HG02885 (cell line): Measurements from ENCODE around the gene LRP4.

Experiments
- ATAC-seq: cut with Tn5 transposase; IDR thresholded peaks from one replicate; pipeline ENCODE4 v1.9.1; 2021; ENCODE audit warnings: mild to moderate bottlenecking; ENCODE audit not compliant: unreplicated experiment, poor library complexity

The LRP4 gene

DNA sequence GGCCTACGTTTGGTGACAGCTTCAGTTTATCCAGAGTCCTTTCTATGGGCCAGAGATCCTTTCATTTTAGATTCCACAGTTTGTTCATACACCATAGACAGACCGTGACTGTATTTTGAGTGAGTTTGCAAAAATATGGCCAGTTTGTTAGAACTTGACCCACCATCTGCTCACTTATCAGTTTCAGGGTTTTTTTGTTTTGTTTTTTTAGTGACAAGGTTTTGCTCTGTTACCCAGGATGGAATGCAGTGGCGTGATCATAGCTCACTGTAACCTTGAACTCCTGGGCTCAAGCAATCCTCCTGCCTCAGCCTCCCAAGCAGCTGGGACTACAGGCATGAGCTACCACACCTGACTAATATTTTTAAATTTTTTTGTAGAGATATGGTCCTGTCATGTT, 63.2 kb downstream of the LRP4 start:
- ATAC-seq: no peak

DNA sequence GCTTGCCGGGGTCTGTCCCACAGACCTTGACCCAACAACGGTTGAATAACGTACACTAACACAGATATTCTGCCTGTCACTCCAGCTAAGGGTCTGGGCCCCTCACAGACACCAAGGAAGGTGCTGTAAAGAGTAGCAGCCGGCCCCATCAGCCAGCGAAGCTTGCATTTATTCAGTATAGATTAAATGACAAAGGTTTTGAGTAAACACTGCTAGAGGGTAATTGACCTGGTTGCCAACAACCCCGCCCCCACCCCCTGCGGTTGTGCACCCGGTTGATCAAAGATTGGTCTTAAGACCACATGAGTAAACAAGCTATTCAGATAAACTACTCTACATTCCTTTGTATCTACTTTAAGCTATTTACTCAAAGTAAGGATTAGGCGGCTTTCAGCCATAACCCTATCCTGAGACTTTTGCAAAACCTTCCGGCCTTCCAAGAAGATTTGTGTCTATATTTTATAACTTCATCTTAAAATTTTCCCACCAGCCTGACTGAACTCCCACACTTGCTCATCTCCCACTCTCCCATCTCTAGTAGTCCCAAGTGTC, 67.4 kb downstream of the LRP4 start:
- ATAC-seq: no peak

DNA sequence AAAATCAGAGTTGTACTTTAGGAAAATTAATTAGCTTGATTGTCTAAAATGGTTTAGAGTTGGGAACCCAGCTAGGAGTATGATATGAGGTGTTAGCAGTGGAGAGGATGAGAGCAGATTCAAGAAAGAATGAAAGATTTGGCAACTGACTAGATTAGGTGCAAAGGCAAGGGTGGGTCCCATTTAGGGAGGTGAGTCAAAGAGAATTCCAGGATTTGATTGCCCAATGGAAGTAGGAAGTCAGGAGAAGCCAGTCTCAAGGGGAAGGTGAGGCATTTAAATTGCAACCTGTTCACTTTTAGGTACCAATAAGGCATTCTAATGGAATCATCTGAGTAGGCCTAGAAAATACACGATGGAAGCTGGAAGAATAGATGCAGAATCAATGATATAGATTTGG, 68.7 kb downstream of the LRP4 start:
- ATAC-seq: no peak

- ATAC-seq: peak; percentile 7
Measured at GRCh38 chr11:46846510-46846830, 71.9 kb downstream of the LRP4 start.

DNA sequence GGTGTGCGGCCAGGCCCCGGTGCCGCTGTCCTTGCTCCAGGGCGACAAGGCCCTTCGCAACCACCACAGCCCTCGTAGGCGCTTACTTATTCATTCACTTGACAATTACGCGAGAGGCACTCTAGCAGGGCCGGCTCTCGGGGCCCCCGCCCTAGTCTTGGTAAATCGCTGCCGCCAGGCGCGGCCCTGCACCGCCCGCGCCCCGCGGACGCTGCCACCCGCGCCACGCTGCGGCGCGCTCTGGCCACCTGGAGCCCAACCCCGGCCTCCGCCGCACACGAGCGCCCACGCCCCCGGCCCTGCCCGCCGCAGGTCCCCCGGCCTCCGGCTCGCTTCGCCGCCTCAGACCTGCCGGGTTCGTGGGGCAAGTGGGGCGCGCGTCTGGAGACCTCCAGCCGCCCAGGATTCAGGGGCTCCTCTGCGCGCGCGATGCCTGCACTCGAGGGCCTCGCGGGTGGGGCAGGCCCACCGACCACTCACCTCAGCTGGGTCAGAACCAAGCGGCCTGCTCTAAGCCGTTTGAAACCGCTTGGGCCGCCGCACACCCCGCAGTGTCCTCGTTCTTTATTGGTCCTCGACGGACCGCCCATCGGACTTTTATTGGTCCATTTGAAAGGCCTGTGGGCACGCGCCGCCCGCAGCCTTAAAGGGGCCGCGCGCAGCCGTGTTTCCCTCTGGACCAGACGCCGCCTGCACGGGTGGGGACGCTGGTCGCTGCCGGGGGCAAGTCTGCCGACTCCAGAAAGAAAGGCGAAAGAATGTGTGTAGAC, 72.4 kb downstream of the LRP4 start, which contains the start of gene CKAP5:
CKAP5 (minus strand) TSS at position 541 of the 770 bp plus-strand sequence. CDS start 25,049 bp downstream, outside the sequence.
- ATAC-seq: peak; percentile 96

- no peak for ATAC-seq
Measured at GRCh38 chr11:46845440-46845739, 73.0 kb downstream of the LRP4 start.

DNA sequence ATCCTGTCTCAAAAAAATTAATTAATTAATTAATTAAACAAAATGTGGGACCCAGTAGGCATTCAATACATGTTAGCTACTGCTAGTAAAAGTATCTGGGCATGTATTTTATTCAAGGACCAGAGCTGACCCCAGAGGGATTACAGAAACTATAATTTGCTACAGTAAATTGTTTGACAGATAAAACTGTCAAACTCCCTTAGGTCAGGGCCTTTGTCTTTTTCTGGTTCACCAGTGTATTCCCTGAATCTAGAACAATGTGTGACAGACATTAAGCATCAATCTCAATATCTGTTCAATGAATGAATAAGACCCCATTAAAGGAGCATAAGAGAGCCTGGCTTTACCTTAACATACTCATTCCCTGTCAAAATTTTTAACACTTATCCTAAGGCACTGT, 78.2 kb downstream of the LRP4 start:
- no peak for ATAC-seq

- ATAC-seq: no peak
Measured at GRCh38 chr11:46838501-46838900, 79.8 kb downstream of the LRP4 start.

DNA sequence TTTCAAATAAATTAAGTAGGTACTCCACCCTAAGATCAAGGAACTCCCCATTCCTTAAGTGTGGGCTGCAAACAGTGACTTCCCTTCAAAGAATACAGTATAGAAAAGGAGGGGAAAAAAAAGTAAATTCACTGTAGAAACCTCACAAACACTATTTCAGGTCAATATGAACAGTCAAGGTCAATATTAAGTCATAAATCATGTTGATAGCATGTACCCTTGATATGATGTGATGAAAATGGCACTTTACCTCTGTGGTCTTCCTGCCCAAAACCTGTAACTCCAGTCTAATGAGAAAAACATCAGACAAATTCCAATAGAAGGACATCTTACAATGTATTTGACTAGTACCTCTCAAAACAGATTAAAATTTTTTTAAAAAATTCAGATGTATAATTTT, 80.5 kb downstream of the LRP4 start:
- ATAC-seq: no peak

GRCh38 chr11:46836870-46837269, 81.5 kb downstream of the LRP4 start:
- ATAC-seq: no peak

GRCh38 chr11:46836431-46836830, 81.9 kb downstream of the LRP4 start:
- no peak for ATAC-seq

DNA sequence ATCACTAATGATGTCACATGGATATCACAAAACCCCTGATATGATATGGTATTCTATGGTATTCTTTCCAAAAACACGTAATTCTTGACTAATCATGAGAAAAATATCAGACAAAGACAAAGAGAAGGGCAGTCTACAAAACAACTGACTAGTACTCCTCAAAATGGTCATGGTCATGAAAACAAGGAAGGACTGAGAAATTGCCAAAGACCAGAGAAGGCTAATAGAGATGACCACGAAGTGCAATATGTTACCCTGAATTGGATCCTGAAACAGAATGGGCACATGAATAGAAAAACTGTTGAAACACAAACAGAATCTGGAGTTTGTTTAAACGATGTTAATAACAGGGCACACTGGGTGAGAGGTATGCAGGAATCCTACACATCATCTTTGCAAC, 82.5 kb downstream of the LRP4 start:
- ATAC-seq: no peak

- ATAC-seq: no peak
Measured at GRCh38 chr11:46834821-46835220, 83.5 kb downstream of the LRP4 start.

DNA sequence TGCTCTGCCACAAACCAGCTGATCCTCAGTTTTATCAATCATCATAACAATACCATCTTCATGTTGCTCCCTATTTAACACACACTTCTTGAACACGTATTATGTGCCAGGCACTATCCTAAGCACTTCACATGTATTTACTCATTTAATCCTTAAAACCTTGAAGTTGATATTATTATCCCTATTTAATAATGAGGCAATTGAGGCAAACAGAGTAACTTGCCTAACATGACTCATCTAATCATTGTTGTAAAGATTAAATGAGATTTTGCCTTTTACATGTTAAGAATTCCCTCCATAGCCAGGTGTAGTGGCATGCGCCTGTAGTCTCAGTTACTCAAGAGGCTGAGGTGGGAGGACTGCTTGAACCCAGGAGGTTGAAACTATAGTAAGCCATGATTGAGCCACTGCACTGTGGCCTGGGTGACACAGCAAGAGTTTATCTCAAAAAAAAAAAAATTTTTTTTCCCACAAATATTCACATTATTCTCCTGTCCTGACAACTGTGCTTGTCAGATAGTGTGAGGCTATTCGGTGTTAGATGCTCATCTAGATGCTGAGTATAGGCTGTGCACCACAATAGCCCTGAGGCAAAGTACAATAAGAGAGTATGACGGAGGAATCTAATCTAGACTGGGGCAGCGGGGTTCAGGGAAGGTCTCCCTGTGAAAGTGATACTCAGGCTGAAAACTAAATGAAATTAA, 85.7 kb downstream of the LRP4 start:
- ATAC-seq: no peak

DNA sequence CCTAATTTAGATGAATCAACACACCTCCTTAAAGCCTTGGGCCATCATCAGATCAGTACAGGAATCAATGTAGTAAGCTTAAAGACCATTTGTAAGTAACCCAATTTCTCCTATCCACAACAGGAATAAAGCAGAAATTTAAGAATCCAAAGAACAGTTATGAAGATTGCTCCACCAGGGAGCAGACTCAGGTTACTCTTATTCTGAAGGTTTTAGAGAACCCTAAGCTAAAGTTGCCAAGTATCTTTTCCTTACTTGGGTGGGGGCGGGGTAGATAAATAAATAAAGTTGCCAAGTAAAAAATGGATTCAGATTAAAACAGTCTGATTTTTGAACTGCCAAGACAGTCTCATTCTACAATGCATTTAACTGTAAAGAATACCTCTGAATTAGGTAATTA, 90.4 kb downstream of the LRP4 start:
- ATAC-seq: no peak

DNA sequence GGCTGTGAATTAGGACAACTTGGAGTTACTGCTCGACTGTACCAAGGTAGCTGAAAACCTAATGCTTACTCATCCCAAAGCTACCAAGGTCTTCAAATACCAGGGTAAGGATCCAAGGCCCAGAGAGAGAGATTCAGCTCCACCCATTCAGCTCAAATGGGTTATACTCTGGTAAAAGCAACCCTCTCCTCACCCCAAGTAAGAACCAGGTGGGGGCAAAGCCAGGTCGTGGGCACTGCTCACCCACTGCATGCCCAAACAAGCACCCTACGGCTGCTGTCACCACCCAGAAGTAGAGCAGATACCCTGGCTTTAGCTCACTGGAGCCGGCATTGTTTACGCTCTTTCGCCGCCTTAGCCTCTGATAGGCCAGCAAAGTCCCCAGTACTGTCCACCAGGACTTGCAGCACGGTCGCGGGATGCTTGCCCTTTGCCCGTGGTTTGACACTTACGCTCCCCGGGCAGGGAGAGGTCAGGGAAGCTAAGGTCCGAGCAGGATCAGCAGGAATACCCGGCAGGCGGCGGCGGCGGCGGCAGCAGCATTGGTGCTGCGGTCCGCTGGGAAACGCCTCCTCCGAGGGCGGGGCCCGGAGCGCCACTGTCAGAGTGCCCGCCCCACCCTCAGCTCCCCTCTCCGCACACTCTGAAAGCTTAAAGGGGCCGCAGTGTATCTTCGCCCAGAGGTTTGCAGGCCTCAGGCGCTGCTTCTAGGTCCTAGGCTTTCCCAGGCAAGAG, 91.9 kb downstream of the LRP4 start:
- peak; percentile 99 for ATAC-seq

GRCh38 chr11:46808799-46809431, 109.4 kb downstream of the LRP4 start:
- ATAC-seq: no peak
